HEK293T (cell line): ENCODE data around the gene CABLES2.

Experiments used
- BHLHE40 ChIP-seq: fragments of 450-650 bp; IDR thresholded peaks from 2 replicates; pipeline ENCODE4 v1.6.1; 2016; ENCODE audit warnings: mild to moderate bottlenecking, moderate library complexity, borderline replicate concordance
- CTBP1 ChIP-seq: fragments of 450-650 bp; IDR thresholded peaks from 2 replicates; pipeline ENCODE4 v1.6.1; 2016; ENCODE audit warnings: borderline replicate concordance
- FOXA1 ChIP-seq: fragments of 450-650 bp; IDR thresholded peaks from 2 replicates; pipeline ENCODE4 v1.6.1; 2016; ENCODE audit warnings: mild to moderate bottlenecking
- FOXK2 ChIP-seq: fragments of 450-650 bp; IDR thresholded peaks from 2 replicates; pipeline ENCODE4 v1.6.1; 2016; ENCODE audit warnings: mild to moderate bottlenecking
- FOXM1 ChIP-seq: fragments of 450-650 bp; IDR thresholded peaks from 2 replicates; pipeline ENCODE4 v1.6.1; 2017; ENCODE audit warnings: mild to moderate bottlenecking, borderline replicate concordance
- SP1 ChIP-seq: fragments of 450-650 bp; IDR thresholded peaks from 2 replicates; pipeline ENCODE4 v1.6.1; 2017
- SUZ12 ChIP-seq: fragments of 450-650 bp; IDR thresholded peaks from 2 replicates; pipeline ENCODE4 v1.6.1; 2016; ENCODE audit warnings: mild to moderate bottlenecking
- ZNF384 ChIP-seq: fragments of 450-650 bp; IDR thresholded peaks from 2 replicates; pipeline ENCODE4 v1.6.1; 2016

- no peak for TF ChIP-seq FOXK2
- no peak for TF ChIP-seq BHLHE40
- no peak for TF ChIP-seq CTBP1
- TF ChIP-seq SUZ12 = no peak
- no peak for TF ChIP-seq SP1
- TF ChIP-seq FOXM1 = no peak
- no peak for TF ChIP-seq ZNF384
- no peak for TF ChIP-seq FOXA1
These were observed 9.9 kb upstream of the CABLES2 start for GRCh38 chr20:62416651-62417637.
